ENCODE measurements around the gene HTD2. TPM values are rescaled to one million over a fixed set of nuclear protein-coding genes. Genes with fewer than 3 reads are reported as not detected.

HTD2 gene
- total and polyA plus RNA-seq, 2 of the 4 experiments (the other 2 are of a cell fraction) = 6.4 to 13.3 TPM

- dilution Hi-C loops (cut with HindIII; ENCODE audit: low sequenced_read_pairs, unreplicated experiment) (no loop called here), in situ Hi-C loops (cut with MboI; ENCODE audit: low sequenced_read_pairs) (loop anchor here (5.0 to 10.0 kb wide), 3 partner anchors 170 to 300 kb away; partner anchors contain the start of gene KCTD6), intact Hi-C loops (cut with micrococcal nuclease) (no loop called here)
- 100% methylated on average over 1 of the region's 7 CpGs; no CpG with 5 or more reads in 1 of the 2 experiments for WGBS, 2 experiments (ENCODE audit: extremely low coverage in 2 of 2, insufficient read length in 1 of 2)
- ChIA-PET CTCF (interaction anchor here (0.7 to 2.2 kb wide), 2 partner anchors 167 to 185 kb away, joined by 4 to 5 read pairs; partner anchors contain the start of gene KCTD6), POLR2A (ENCODE audit: unreplicated experiment) (no interaction called here)
- Histone ChIP-seq H3K4me2 (ENCODE audit: low read depth, low read length) (peak overlapping the region; percentile 67; the same call in 1 of the 2 replicates), H3K4ac (ENCODE audit: low read depth, low read length) (peak overlapping the region; percentile 73), H2AK9ac (replicated peaks; ENCODE audit: low read depth, low read length, poor library complexity) (no peak overlapping the region), H3K56ac (ENCODE audit: extremely low read depth, insufficient read depth, low read length) (no peak overlapping the region), H3K23ac (ENCODE audit: low read depth, low read length) (no peak overlapping the region), H4K91ac (ENCODE audit: insufficient read depth, low read depth, low read length) (peak overlapping the region; percentile 12), H3K9me1 (ENCODE audit: insufficient read depth, low read length) (peaks cover 9% of the 10 kb centered on the region), H2BK5ac (ENCODE audit: low read depth, low read length, poor library complexity, severe bottlenecking) (peak overlapping the region; percentile 79), H4K5ac (ENCODE audit: low read depth, low read length) (peak overlapping the region; percentile 64), H3K18ac (ENCODE audit: low read depth, low read length) (peak overlapping the region; percentile 1), H3K9me3 (ENCODE audit: control insufficient read depth, insufficient read depth, low read length) (no peaks in the 10 kb centered on the region), H3K27ac (ENCODE audit: insufficient read depth, low read length) (peak overlapping the region; percentile 34; the same call in 1 of the 2 replicates), H3K14ac (replicated peaks; ENCODE audit: low read depth, low read length) (peak overlapping the region; percentile 60; the same call in 1 of the 2 replicates), H4K20me1 (ENCODE audit: insufficient read depth, low read length) (peaks cover 3% of the 10 kb centered on the region; the same call in 1 of the 2 replicates), H2BK15ac (ENCODE audit: low read depth, low read length) (no peak overlapping the region; the same call in 2 of the 3 replicates), H3K4me3 (ENCODE audit: insufficient read depth, low read depth, low read length) (no peak overlapping the region), H3K27me3 (ENCODE audit: control insufficient read depth, insufficient read depth, low read length) (no peaks in the 10 kb centered on the region), H3K4me1 (ENCODE audit: control insufficient read depth, insufficient read depth, low read length) (peaks cover 13% of the 10 kb centered on the region), H3K79me1 (ENCODE audit: low read depth in 1 of 2, low read length in 2 of 2) (peaks cover 0 to 10% of the 10 kb centered on the region in 2 experiments; a peak in 2 of 4 replicates), H2BK20ac (ENCODE audit: low read depth, low read length) (peak overlapping the region; percentile 55), H2AK5ac (ENCODE audit: low read depth, low read length) (peak overlapping the region; percentile 77; the same call in 1 of the 2 replicates), H2BK120ac (ENCODE audit: low read depth, low read length) (peak overlapping the region; percentile 45; the same call in 1 of the 2 replicates), H3K9ac (ENCODE audit: low read depth, low read length) (no peak overlapping the region), H3K36me3 (ENCODE audit: control insufficient read depth, insufficient read depth, low read length) (0 out of 2 replicates have a peak, but pooled peaks cover 3% of the 10 kb centered on the region), H2AFZ (replicated peaks; ENCODE audit: low read length, poor library complexity) (no peak overlapping the region), H4K8ac (ENCODE audit: low read depth in 2 of 2, low read length in 2 of 2) (peak overlapping the region in 1 of 2 experiments; percentile 55; a peak in 2 of 4 replicates)
- BruUV-seq (replicated peaks) = no TSS peak
- TF ChIP-seq MAZ (IDR thresholded peaks at IDR 0.05; ENCODE audit: borderline replicate concordance, low read depth, low read length) (no peak), RCOR1 (IDR thresholded peaks at IDR 0.05; ENCODE audit: insufficient replicate concordance, low read length) (no peak), MAFK (IDR thresholded peaks at IDR 0.05; ENCODE audit: low read depth, low read length) (no peak), FOS (IDR thresholded peaks at IDR 0.05; ENCODE audit: low read depth, low read length) (no peak), CEBPB (IDR thresholded peaks at IDR 0.05; ENCODE audit: low read depth, low read length) (no peak), MXI1 (IDR thresholded peaks at IDR 0.05; ENCODE audit: borderline replicate concordance, low read depth, low read length) (no peak), CTCF (conservative IDR thresholded peaks at IDR 0.05; ENCODE audit: low read depth, low read length) (no peak), RAD21 (IDR thresholded peaks at IDR 0.05; ENCODE audit: low read length) (no peak), CHD1 (IDR thresholded peaks at IDR 0.05; ENCODE audit: low read depth, low read length) (no peak), USF2 (IDR thresholded peaks at IDR 0.05; ENCODE audit: low read depth, low read length) (no peak), BHLHE40 (IDR thresholded peaks at IDR 0.05; ENCODE audit: low read depth, low read length) (no peak), ELK1 (IDR thresholded peaks at IDR 0.05; ENCODE audit: borderline replicate concordance, low read depth, low read length) (no peak)
- DNase-seq (peak; percentile 10), ATAC-seq (ENCODE audit: low read depth) (peak; percentile 13)
Observed at GRCh38 chr3:58324391-58325390, 18.4 kb downstream of the HTD2 start.

Measured in IMR-90 (cell line).